NCI-H1930 (cell line): ENCODE data around the gene KHDRBS1.
"Not testable (repeated sequence)": the region's sequence is repeated elsewhere in the genome, so short reads cannot be mapped to it uniquely, and the experiment has no call there.

Experiments
- DNase-seq, 2 experiments: peaks; one replicate each; lab custom pipeline; 2025; lab: John Stamatoyannopoulos, UW

KHDRBS1 gene

GRCh38 chr1:32013386-32014198 lies at the start of gene KHDRBS1:
KHDRBS1 (plus strand) TSS chr1:32013868; CDS start chr1:32013996, 128 bp downstream.
- peak; percentile 98 for DNase-seq

DNA sequence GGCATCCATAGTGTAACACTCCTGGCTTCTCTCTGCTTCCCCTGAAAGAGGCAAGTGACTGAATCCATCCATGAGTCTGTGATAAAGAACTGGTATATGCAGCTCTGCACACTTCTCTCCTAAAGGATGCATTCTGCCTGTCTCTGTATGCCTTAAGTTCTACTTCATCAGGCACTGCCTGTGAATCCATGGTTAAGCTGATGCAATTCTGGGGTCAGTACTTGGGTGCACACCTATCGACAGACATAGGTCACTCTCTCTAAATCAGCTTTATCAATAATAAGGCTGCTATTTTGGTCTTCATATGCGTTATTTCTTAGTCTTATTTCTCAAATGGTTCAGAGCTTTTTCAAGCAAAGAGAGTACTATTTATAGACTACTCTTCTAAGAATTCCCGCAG lies 42.8 kb upstream of the KHDRBS1 start:
- DNase-seq: no peak

DNA sequence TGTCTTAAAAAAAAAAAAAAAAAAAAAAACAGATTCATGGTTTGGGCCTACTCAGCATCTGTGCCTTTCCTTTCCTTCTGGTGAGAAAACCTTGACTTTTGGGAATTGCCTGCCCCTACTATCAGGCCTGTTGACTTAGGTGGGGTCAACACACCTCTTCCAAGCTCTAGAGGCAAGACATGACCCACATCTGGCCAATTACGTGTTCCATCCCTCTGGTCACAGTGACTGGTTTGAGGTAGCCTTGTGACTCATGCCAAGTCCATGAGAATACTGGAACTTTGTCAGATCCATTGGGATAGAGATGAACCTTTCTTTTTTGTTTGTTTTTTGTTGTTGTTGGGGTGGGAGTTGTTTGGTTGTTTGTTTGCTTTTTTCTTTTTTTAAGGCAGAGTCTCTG lies 37.3 kb upstream of the KHDRBS1 start:
- no peak for DNase-seq

DNA sequence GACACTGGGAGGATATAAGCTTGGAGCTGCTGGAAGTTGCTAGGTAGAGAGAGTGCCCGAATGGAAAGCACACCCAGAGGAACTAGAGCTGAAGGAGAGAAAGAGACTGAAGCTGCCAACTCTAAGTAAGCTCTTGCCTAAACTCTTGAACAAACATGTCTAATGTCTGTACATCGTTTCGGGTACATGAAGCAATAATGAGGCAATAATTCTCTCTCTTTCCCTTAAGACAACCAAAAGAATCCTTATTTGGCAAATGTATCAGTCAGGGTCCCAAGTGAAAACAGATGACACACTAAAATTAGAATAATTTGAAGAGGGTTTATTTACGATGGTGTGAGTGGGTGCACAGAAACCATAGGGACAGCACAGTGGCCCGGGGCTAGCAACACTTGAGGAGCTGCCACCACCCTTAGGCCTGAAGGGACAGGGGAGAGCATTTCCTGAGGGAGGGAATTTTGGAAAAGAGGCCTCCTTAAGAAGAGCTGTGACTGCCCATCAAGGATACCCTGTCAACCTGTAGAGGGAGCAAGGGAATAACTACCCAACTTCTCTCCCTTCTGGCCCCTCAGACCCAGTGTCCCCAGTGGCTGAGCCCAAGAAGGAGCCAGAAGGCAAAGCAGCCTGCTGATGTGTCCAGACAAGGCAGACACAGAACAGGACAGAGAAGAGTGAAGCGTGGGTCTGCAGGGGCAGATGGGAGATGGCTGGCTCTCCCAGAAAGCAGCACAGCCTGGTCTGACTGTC lies 36.1 kb upstream of the KHDRBS1 start:
- no peak for DNase-seq

GRCh38 chr1:31978843-31979400 lies 34.7 kb upstream of the KHDRBS1 start:
- no peak for DNase-seq

DNA sequence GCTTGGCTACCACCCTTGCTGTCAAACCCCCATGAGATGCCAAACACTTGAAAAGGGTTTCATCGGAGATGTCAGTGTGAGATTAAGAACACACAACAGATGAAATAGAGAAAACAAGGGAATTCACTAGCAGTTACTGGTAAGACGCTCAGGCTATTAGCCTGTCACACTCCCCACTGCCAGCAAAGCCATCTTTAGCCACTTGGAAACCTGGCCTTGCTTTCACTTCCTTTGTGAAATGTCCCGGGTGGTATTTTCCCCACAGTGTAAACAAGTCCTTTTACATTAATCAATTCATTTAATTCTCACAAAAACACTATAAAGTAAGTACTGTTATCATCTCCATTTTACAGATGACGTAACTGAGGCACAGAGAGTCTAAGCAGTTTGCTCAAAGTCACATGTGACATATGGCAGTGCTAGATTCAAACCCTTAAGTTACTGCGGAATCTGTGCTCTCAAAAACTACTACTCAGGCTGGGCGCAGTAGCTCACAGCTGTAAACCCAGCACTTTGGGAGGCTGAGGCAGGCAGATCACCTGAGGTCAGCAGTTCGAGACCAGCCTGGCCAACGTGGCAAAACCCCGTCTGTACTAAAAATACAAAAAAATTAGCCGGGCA lies 32.7 kb upstream of the KHDRBS1 start:
- DNase-seq: no peak

DNA sequence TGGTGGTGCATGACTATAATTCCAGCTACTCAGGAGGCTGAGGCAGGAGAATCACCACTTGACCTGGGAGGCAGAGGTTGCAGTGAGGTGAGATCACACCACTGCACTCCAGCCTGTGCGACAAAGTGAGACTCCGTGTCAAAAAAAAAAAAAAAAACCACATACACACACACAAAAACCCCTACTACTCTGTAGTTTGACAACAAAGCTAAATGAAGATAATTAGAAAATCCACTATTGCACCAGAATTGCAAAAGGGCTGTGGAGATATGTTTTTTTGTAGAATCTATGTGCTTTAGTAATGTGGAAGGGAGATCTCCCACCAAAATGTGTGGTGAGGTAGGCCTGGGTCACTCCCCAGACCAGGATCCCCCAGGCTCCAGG lies 32.2 kb upstream of the KHDRBS1 start:
- DNase-seq: no peak

- no peak for DNase-seq
Observed at GRCh38 chr1:31981972-31982371, 31.7 kb upstream of the KHDRBS1 start.

GRCh38 chr1:31984419-31985347 lies 29.0 kb upstream of the KHDRBS1 start:
- no peak for DNase-seq

- DNase-seq: no peak
Observed at GRCh38 chr1:31985430-31985829, 28.2 kb upstream of the KHDRBS1 start.

GRCh38 chr1:31987135-31987619 lies 26.5 kb upstream of the KHDRBS1 start:
- DNase-seq: no peak

GRCh38 chr1:31989964-31990363 lies 23.7 kb upstream of the KHDRBS1 start:
- no peak for DNase-seq

GRCh38 chr1:31991182-31991581 lies 22.5 kb upstream of the KHDRBS1 start:
- DNase-seq: no peak

DNA sequence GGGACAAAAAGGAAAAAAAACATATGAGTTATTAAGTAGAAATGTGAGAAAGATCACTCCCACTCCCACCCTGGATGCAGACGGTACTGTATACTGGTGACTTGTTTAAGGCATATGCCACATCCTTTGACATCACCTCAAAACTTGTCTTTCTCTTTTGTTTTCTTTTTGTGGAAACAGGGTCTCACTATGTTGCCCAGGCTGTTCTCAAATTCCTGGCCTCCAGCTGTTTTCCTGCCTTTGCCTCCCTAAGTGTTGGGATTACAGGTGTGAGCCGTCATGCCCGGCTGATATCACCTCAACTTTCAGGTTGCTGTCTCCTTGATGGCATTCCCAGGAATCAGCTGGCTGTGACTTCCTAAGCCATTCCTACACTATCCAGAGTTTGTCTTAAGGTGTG lies 18.4 kb upstream of the KHDRBS1 start:
- no peak for DNase-seq

- DNase-seq: not testable (repeated sequence)
Observed at GRCh38 chr1:31996121-31996520, 17.5 kb upstream of the KHDRBS1 start.

DNA sequence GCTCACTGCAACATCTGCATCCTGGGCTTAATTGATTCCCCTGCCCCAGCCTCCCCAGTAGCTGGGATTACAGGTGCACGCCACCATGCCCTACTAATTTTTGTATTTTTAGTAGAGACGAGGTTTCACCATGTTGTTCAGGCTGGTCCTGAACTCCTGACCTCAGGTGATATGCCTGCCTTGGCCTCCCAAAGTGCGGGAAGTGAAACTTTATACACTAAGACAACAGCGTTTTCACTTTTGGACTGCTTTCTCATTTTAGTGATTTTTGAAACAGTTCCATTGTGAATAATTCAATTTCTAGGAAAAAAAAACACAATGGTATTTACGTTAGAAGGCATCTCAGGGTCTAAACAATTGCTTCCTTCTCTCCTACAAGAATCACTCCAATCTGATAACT lies 11.8 kb upstream of the KHDRBS1 start:
- no peak for DNase-seq

- DNase-seq: not testable (repeated sequence)
Observed at GRCh38 chr1:32002285-32002684, 11.4 kb upstream of the KHDRBS1 start.

DNA sequence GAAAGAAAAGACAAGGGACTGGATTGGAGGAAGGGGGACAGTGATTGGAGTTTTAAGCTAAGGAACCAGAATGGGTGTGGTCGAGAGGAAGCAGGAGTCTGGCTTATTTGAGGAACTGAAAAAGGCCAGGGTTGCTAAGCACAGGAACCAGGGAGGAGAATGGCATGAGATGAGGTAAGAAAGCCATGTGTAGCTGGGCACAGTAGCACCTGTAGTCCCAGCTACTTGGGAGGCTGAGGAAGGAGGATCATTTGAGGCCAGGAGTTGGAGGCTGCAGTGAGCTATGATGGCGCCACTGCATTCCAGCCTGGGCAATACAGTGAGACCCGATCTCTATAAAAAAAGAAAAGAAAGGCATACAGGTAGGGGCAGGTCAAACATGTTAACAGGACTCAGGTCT lies 8.1 kb upstream of the KHDRBS1 start:
- DNase-seq: no peak

- no peak for DNase-seq
Observed at GRCh38 chr1:32007591-32007940, 6.1 kb upstream of the KHDRBS1 start.

DNA sequence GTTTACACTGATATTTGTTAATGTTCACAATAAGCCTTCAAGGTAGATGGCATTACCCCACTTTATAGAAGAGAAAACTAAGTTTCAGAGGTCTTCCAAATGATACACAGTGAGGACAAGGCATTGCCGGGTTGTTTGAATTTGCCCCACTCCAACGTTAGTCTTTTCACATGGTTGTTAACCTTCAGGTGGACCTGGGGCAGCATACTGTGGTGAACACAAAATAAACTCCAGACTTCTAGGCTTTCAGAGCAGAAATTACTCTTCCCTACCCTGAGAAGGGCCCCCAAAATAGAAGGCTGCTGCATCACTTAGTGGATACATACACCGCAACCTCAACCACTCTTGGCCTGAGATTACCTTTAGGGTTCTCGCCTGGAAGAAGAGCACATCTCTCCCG lies 3.4 kb upstream of the KHDRBS1 start:
- DNase-seq: no peak

DNA sequence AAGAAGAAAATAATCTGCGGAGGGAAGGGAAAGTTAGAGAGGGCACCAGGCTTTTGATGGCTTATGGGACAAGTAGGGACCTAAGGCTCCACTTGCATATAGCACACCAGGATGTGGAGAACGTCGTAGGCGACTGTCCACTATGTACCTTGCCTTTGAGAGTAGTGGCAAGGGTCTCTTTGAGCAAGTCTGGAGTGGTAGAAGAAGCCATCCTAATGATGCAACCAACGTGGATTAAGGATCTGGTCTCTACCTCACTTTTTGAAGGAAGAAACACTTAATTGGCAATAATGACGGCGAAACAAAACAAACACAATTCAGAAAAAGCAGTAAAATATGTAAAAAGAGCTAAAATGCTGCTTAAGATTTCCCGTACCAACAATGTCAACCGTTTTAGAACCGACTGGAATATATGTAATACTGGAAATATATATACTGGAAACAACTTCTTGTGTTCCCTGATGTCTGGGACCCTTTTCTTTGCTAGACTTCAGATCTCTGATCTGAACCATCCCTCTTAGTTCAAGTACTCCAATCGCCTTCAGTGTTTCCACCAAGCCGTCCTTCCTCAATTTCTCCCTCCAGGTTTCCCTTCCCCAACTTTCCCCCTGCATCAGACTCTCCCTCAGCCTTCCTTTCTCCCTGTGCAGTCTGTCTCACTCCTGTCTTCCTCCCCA lies 821 bp upstream of the KHDRBS1 start:
- peak in 1 of 2 experiments; percentile 48 for DNase-seq
